Fibroblast of mammary gland (primary cell): ENCODE data around the gene PTPRA.
A peak's percentile ranks its signal among the peaks of the same experiment; 100 is the strongest.

Experiments
- DNase-seq: peaks from one replicate; pipeline ENCODE4 v3.0.0-alpha.2; 2010; ENCODE audit warnings: low read depth
- H3K4me3 ChIP-seq: 2 replicates; pipeline ENCODE4 v1.5.1; 2011; ENCODE audit warnings: low read depth, mild to moderate bottlenecking, low read length, moderate library complexity; ENCODE audit not compliant: control insufficient read depth
- CTCF ChIP-seq: conservative IDR thresholded peaks from 2 replicates; pipeline ENCODE4 v1.5.1; 2011; ENCODE audit warnings: low read depth, low read length, inconsistent platforms; ENCODE audit not compliant: control insufficient read depth, insufficient read depth

The PTPRA gene

GRCh38 chr20:3045042-3045815, 171.9 kb downstream of the PTPRA start:
- DNase-seq, result peak; percentile 79
- H3K4me3 ChIP-seq, result peak overlapping the region; percentile 72
- no peak for TF ChIP-seq CTCF

GRCh38 chr20:3045816-3046676, 172.8 kb downstream of the PTPRA start, which contains the start of gene MRPS26:
TSS of gene MRPS26 (plus strand) at chr20:3046052. CDS start at chr20:3046069, 17 bp downstream.
- peak within 1 kb of the TSS; percentile 72 for H3K4me3 ChIP-seq
- no peak for TF ChIP-seq CTCF
- DNase-seq, result peak; percentile 77

GRCh38 chr20:3046677-3047462, 173.6 kb downstream of the PTPRA start:
- peak overlapping the region; percentile 72 for H3K4me3 ChIP-seq

GRCh38 chr20:3047486-3048419, 174.5 kb downstream of the PTPRA start:
- DNase-seq, result no peak
- no peak for TF ChIP-seq CTCF
- no peak overlapping the region for H3K4me3 ChIP-seq

More at GRCh38 chr20:3046677-3047462, 173.6 kb downstream of the PTPRA start:
- no peak for DNase-seq
- TF ChIP-seq CTCF, result no peak

- no peak for DNase-seq
- no peak for TF ChIP-seq CTCF
- no peak overlapping the region for H3K4me3 ChIP-seq
Measured at GRCh38 chr20:3051385-3052019, 178.2 kb downstream of the PTPRA start.
